H1 (cell line): ENCODE measurements around the gene TIMELESS. TPM values are rescaled to one million over a fixed set of nuclear protein-coding genes. Genes with fewer than 3 reads are reported as not detected.

Experiments
- KDM4A ChIP-seq: IDR thresholded peaks from one replicate; pipeline ENCODE4 v1.7.1; 2012; ENCODE audit warnings: low read depth, mild to moderate bottlenecking, moderate library complexity, low read length, inconsistent platforms; ENCODE audit not compliant: severe bottlenecking
- RFX5 ChIP-seq: IDR thresholded peaks from 2 replicates; pipeline ENCODE4 v1.6.1; 2011; ENCODE audit warnings: low read depth, low read length, improper control_type of control experiment, borderline replicate concordance
- SRF ChIP-seq: IDR thresholded peaks from 2 replicates; pipeline ENCODE4 v1.6.1; 2011; ENCODE audit warnings: mild to moderate bottlenecking, low read depth, low read length, moderate library complexity
- SUZ12 ChIP-seq: fragments of 200-600 bp; sonication (generic); IDR thresholded peaks from 2 replicates; pipeline ENCODE4 v1.6.1; 2012; ENCODE audit warnings: mild to moderate bottlenecking, inconsistent platforms, low read length, moderate library complexity, mixed read lengths
- TAF1 ChIP-seq: IDR thresholded peaks from 2 replicates; pipeline ENCODE4 v1.6.1; 2011; ENCODE audit warnings: mild to moderate bottlenecking, low read depth, low read length
- polyA plus RNA-seq, 7 experiments: library from polyadenylated mRNA; depleted of rRNA in 3 of 7; stranded (reverse) in 5 of 7; unstranded in 2 of 7; fragments of >200 nt in 5 of 7; fragments of 200-250 nt in 2 of 7; gene quantifications; 1 replicate in 5 of 7; 2 replicates in 1 of 7; 4 replicates in 1 of 7; pipeline versions ENCODE4 v1.2.1 to v1.2.3, GENCODE V29; 2011 to 2013; ENCODE audit warnings: missing spikeins in 2 of 7, mixed read lengths in 2 of 7
- total RNA-seq: library from RNA; stranded (reverse); fragmentation: NEBNext Ultra II Directional; extraction: Animal tissue kit (Norgen Biotek cat#: 25700); gene quantifications from 2 replicates; pipeline ENCODE4 v1.2.1, GENCODE V29; 2021
- TF ChIP-seq, protein P1 (sequence below): fragments of 300-600 bp; sonication (generic); IDR thresholded peaks from 2 replicates; pipeline ENCODE4 v1.7.1; 2012; ENCODE audit warnings: low read length, moderate library complexity, mild to moderate bottlenecking, inconsistent platforms; ENCODE audit not compliant: insufficient replicate concordance

Gene TIMELESS
- total and polyA plus RNA-seq, 2 of the 8 experiments (the other 6 are each of a cell fraction or from before 2014, with no cell fraction given): 17.1 to 86.7 TPM

DNA sequence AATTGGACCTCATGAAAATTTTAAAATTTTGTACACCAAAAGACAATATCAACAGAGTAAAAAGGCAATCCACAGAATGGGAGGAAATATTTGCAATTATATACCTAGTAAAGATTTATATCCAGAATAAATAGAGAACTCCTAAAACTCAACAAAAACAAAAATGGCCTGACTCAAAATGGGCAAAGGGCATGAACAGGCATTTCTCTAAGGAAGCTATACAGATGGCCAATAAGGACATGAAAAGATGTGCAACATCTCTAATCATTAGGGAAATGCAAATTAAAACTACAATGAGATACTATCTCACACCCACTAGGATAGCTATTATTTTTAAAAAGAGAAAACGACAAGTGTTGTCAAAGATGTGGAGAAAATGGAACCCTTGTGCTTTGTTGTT, 75.7 kb downstream of the TIMELESS start (continued):
- TF ChIP-seq, protein P1, sequence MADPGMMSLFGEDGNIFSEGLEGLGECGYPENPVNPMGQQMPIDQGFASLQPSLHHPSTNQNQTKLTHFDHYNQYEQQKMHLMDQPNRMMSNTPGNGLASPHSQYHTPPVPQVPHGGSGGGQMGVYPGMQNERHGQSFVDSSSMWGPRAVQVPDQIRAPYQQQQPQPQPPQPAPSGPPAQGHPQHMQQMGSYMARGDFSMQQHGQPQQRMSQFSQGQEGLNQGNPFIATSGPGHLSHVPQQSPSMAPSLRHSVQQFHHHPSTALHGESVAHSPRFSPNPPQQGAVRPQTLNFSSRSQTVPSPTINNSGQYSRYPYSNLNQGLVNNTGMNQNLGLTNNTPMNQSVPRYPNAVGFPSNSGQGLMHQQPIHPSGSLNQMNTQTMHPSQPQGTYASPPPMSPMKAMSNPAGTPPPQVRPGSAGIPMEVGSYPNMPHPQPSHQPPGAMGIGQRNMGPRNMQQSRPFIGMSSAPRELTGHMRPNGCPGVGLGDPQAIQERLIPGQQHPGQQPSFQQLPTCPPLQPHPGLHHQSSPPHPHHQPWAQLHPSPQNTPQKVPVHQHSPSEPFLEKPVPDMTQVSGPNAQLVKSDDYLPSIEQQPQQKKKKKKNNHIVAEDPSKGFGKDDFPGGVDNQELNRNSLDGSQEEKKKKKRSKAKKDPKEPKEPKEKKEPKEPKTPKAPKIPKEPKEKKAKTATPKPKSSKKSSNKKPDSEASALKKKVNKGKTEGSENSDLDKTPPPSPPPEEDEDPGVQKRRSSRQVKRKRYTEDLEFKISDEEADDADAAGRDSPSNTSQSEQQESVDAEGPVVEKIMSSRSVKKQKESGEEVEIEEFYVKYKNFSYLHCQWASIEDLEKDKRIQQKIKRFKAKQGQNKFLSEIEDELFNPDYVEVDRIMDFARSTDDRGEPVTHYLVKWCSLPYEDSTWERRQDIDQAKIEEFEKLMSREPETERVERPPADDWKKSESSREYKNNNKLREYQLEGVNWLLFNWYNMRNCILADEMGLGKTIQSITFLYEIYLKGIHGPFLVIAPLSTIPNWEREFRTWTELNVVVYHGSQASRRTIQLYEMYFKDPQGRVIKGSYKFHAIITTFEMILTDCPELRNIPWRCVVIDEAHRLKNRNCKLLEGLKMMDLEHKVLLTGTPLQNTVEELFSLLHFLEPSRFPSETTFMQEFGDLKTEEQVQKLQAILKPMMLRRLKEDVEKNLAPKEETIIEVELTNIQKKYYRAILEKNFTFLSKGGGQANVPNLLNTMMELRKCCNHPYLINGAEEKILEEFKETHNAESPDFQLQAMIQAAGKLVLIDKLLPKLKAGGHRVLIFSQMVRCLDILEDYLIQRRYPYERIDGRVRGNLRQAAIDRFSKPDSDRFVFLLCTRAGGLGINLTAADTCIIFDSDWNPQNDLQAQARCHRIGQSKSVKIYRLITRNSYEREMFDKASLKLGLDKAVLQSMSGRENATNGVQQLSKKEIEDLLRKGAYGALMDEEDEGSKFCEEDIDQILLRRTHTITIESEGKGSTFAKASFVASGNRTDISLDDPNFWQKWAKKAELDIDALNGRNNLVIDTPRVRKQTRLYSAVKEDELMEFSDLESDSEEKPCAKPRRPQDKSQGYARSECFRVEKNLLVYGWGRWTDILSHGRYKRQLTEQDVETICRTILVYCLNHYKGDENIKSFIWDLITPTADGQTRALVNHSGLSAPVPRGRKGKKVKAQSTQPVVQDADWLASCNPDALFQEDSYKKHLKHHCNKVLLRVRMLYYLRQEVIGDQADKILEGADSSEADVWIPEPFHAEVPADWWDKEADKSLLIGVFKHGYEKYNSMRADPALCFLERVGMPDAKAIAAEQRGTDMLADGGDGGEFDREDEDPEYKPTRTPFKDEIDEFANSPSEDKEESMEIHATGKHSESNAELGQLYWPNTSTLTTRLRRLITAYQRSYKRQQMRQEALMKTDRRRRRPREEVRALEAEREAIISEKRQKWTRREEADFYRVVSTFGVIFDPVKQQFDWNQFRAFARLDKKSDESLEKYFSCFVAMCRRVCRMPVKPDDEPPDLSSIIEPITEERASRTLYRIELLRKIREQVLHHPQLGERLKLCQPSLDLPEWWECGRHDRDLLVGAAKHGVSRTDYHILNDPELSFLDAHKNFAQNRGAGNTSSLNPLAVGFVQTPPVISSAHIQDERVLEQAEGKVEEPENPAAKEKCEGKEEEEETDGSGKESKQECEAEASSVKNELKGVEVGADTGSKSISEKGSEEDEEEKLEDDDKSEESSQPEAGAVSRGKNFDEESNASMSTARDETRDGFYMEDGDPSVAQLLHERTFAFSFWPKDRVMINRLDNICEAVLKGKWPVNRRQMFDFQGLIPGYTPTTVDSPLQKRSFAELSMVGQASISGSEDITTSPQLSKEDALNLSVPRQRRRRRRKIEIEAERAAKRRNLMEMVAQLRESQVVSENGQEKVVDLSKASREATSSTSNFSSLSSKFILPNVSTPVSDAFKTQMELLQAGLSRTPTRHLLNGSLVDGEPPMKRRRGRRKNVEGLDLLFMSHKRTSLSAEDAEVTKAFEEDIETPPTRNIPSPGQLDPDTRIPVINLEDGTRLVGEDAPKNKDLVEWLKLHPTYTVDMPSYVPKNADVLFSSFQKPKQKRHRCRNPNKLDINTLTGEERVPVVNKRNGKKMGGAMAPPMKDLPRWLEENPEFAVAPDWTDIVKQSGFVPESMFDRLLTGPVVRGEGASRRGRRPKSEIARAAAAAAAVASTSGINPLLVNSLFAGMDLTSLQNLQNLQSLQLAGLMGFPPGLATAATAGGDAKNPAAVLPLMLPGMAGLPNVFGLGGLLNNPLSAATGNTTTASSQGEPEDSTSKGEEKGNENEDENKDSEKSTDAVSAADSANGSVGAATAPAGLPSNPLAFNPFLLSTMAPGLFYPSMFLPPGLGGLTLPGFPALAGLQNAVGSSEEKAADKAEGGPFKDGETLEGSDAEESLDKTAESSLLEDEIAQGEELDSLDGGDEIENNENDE: no peak
- no peak for TF ChIP-seq SUZ12
- no peak for TF ChIP-seq TAF1
- no peak for TF ChIP-seq SRF
- TF ChIP-seq RFX5: no peak
- TF ChIP-seq KDM4A: no peak
